GM12872 (cell line): ENCODE data around the gene TEX101.

Experiments used
- CTCF ChIP-seq: IDR thresholded peaks from 3 replicates; pipeline ENCODE4 v1.5.1; 2011; ENCODE audit warnings: low read depth, mild to moderate bottlenecking, low read length, moderate library complexity; ENCODE audit not compliant: insufficient read depth

The TEX101 gene

GRCh38 chr19:43422000-43422688 is 7.5 kb downstream of the TEX101 start:
- TF ChIP-seq CTCF = no peak

GRCh38 chr19:43422689-43423066 is 8.0 kb downstream of the TEX101 start:
- TF ChIP-seq CTCF = no peak

- no peak for TF ChIP-seq CTCF
Observed at GRCh38 chr19:43423779-43424178, 9.1 kb downstream of the TEX101 start.

- TF ChIP-seq CTCF = peak; percentile 58
Observed at GRCh38 chr19:43425567-43426392, 11.1 kb downstream of the TEX101 start.

- TF ChIP-seq CTCF = no peak
Observed at GRCh38 chr19:43429395-43429794, 14.7 kb downstream of the TEX101 start.

- peak; percentile 27; the same call in 2 of the 3 replicates for TF ChIP-seq CTCF
Observed at GRCh38 chr19:43430142-43430710, 15.5 kb downstream of the TEX101 start.

GRCh38 chr19:43430976-43431375 is 16.3 kb downstream of the TEX101 start:
- no peak for TF ChIP-seq CTCF
